Body of pancreas (tissue), 4 donors: ENCODE measurements around the gene LACTB.

ENCODE experiments used
- CTCF ChIP-seq, 7 experiments: fragments of 450-650 bp in 4 of 7; fragments of 200-600 bp in 3 of 7; sonication (generic) in 3 of 7; IDR thresholded peaks; one replicate each; pipeline ENCODE4 v1.5.1; 2016 to 2019; ENCODE audit warnings: antibody characterized with exemption in 7 of 7
- POLR2A ChIP-seq, 3 donors: fragments of 450-650 bp; IDR thresholded peaks; one replicate each; pipeline ENCODE4 v1.6.1; 2016; ENCODE audit warnings: antibody characterized with exemption in 3 of 3, mild to moderate bottlenecking in 2 of 3

- no peak for TF ChIP-seq CTCF (IDR thresholded peaks at IDR 0.05)
- TF ChIP-seq POLR2A (IDR thresholded peaks at IDR 0.05), result no peak
Observed at GRCh38 chr15:63103416-63103815, 18.2 kb upstream of the LACTB start.
